Thyroid gland (tissue), 4 donors: ENCODE data around the gene PLPPR1.

Source experiments
- CTCF ChIP-seq, 6 experiments: fragments of 200-600 bp in 3 of 6; fragments of 450-650 bp in 3 of 6; sonication (generic) in 3 of 6; IDR thresholded peaks; one replicate each; pipeline ENCODE4 v1.5.1; 2016 to 2019; ENCODE audit warnings: antibody characterized with exemption in 6 of 6, mild to moderate bottlenecking in 2 of 6, inconsistent platforms in 1 of 6, moderate library complexity in 1 of 6
- POLR2A ChIP-seq, 2 donors: fragments of 450-650 bp; IDR thresholded peaks; one replicate each; pipeline ENCODE4 v1.6.1; 2017; ENCODE audit warnings: antibody characterized with exemption in 2 of 2, mild to moderate bottlenecking in 2 of 2, moderate library complexity in 1 of 2

DNA sequence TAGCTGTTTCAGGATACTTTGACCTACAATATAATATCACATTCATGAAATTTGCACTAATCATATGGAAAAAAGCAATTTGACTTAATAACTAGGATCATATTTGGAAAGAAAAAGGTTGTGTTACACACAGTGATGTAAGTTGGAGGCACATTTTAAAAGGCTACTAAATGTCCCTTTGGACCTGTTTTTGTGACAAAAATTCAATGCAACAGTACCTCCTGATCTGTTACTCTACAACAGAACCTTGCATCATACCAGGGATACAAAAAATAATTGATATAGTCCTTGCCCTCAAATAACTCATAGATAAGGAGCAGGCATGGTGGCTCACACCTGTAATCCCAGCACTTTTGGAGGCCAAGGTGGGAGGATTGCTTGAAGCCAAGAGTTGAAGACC lies 289.2 kb downstream of the PLPPR1 start:
- TF ChIP-seq CTCF (IDR thresholded peaks at IDR 0.05) (no peak), POLR2A (IDR thresholded peaks at IDR 0.05) (no peak)
